Measurements from ENCODE around the gene OR4M2.
"Not testable (repeated sequence)": the region's sequence is repeated elsewhere in the genome, so short reads cannot be mapped to it uniquely, and the experiment has no call there.

OR4M2 gene, protein sequence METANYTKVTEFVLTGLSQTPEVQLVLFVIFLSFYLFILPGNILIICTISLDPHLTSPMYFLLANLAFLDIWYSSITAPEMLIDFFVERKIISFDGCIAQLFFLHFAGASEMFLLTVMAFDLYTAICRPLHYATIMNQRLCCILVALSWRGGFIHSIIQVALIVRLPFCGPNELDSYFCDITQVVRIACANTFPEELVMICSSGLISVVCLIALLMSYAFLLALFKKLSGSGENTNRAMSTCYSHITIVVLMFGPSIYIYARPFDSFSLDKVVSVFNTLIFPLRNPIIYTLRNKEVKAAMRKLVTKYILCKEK

DNA sequence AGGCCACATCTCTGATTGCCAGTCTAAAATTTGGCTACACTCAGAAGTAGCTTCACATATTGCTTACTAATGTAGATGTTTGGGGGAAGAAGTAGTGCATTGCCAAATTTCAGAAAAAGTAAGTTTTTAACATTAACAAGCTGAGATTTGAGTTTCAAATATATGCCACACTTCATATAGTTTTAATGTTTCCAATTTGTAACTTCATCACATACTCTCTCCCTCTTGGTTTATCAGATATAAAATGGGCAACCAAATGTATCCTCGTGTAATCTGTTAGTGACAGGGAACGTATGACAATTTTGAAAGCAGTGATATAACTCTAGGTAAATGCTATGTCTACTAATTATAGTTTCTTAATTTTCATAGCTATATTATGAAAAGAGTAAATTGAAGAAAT lies at the start of gene OR4M2:
Gene OR4M2 (plus strand): TSS at position 301 of the 400 bp plus-strand sequence. CDS start 98 bp downstream, at position 399.
- not testable (repeated sequence) for H3K4me2 ChIP-seq (ENCODE audit: low read depth, low read length); H3K27ac ChIP-seq (ENCODE audit: low read length); DNase-seq; H3K79me2 ChIP-seq (ENCODE audit: low read length); H3K9ac ChIP-seq (ENCODE audit: low read length); H3K9me3 ChIP-seq (replicated peaks; ENCODE audit: insufficient read depth, low read length); H3K9me2 ChIP-seq (replicated peaks; ENCODE audit: insufficient read depth, low read length); H3K4me1 ChIP-seq (ENCODE audit: low read length); H3K27me3 ChIP-seq (replicated peaks; ENCODE audit: insufficient read depth, low read length); H2AFZ ChIP-seq (ENCODE audit: low read length); H3F3A ChIP-seq (ENCODE audit: insufficient read depth, low read length); H3K36me3 ChIP-seq (replicated peaks; ENCODE audit: insufficient read depth, low read length); H3K4me3 ChIP-seq (ENCODE audit: low read length); H4K20me1 ChIP-seq (ENCODE audit: insufficient read depth, low read length)

GRCh38 chr15:22069267-22069666 lies 11.1 kb upstream of the OR4M2 start:
- not testable (repeated sequence) for H3K36me3 ChIP-seq (replicated peaks; ENCODE audit: insufficient read depth, low read length); H3K9me2 ChIP-seq (replicated peaks; ENCODE audit: insufficient read depth, low read length); H3K4me3 ChIP-seq (ENCODE audit: low read length); DNase-seq; H3K79me2 ChIP-seq (ENCODE audit: low read length); H3K9ac ChIP-seq (ENCODE audit: low read length); H3K9me3 ChIP-seq (replicated peaks; ENCODE audit: insufficient read depth, low read length); H4K20me1 ChIP-seq (ENCODE audit: insufficient read depth, low read length); H2AFZ ChIP-seq (ENCODE audit: low read length); H3F3A ChIP-seq (ENCODE audit: insufficient read depth, low read length); H3K27me3 ChIP-seq (replicated peaks; ENCODE audit: insufficient read depth, low read length); H3K27ac ChIP-seq (ENCODE audit: low read length); H3K4me2 ChIP-seq (ENCODE audit: low read depth, low read length); H3K4me1 ChIP-seq (ENCODE audit: low read length)

GRCh38 chr15:22081386-22081785 lies 1.1 kb downstream of the OR4M2 start:
- not testable (repeated sequence) for H3K27ac ChIP-seq (ENCODE audit: low read length); H2AFZ ChIP-seq (ENCODE audit: low read length); H3K79me2 ChIP-seq (ENCODE audit: low read length); H3K9me3 ChIP-seq (replicated peaks; ENCODE audit: insufficient read depth, low read length); H3K9ac ChIP-seq (ENCODE audit: low read length); H3K27me3 ChIP-seq (replicated peaks; ENCODE audit: insufficient read depth, low read length); H3K4me1 ChIP-seq (ENCODE audit: low read length); H3K36me3 ChIP-seq (replicated peaks; ENCODE audit: insufficient read depth, low read length); H3K4me2 ChIP-seq (ENCODE audit: low read depth, low read length); H3K9me2 ChIP-seq (replicated peaks; ENCODE audit: insufficient read depth, low read length); DNase-seq; H3K4me3 ChIP-seq (ENCODE audit: low read length); H3F3A ChIP-seq (ENCODE audit: insufficient read depth, low read length); H4K20me1 ChIP-seq (ENCODE audit: insufficient read depth, low read length)

DNA sequence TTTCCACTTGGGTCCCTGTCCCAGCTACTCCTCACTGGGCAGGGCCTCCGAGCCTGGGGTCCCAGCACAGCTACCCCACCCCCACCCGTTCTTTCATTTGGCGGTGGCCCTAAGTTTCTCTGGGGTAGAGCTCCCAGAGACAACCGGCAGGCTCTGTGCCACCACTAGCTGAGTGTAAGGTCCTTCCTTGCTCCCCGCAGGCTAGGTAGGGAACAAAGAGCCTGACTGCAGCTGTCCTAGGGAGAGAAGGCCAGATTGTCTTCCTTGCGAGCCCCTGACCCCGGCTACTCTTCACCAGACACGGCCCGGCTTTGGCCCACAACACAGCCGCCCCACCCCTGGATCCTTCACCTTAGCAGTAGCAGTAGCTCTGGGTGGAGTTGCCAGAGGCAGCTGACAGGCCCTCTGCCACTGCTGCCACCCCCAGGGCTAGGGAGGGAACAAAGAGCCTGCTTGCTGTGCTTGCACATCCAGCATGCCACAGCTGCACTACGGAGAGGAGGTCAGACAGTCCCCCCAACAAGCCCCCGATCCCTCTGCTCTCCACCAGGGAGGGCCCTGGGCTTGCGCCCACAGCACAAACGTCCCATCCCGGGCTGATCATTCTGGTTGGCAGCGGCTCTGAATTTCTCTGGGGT lies 18.4 kb downstream of the OR4M2 start:
- not testable (repeated sequence) for H3K4me1 ChIP-seq (ENCODE audit: low read length)

GRCh38 chr15:22099289-22099891 lies 19.1 kb downstream of the OR4M2 start:
- not testable (repeated sequence) for H3F3A ChIP-seq (ENCODE audit: insufficient read depth, low read length); H3K27ac ChIP-seq (ENCODE audit: low read length); H3K36me3 ChIP-seq (replicated peaks; ENCODE audit: insufficient read depth, low read length); H3K4me2 ChIP-seq (ENCODE audit: low read depth, low read length); H3K4me1 ChIP-seq (ENCODE audit: low read length); H3K9me2 ChIP-seq (replicated peaks; ENCODE audit: insufficient read depth, low read length); H3K9me3 ChIP-seq (replicated peaks; ENCODE audit: insufficient read depth, low read length); H2AFZ ChIP-seq (ENCODE audit: low read length); H4K20me1 ChIP-seq (ENCODE audit: insufficient read depth, low read length); H3K27me3 ChIP-seq (replicated peaks; ENCODE audit: insufficient read depth, low read length); H3K9ac ChIP-seq (ENCODE audit: low read length); DNase-seq; H3K79me2 ChIP-seq (ENCODE audit: low read length); H3K4me3 ChIP-seq (ENCODE audit: low read length)

More for the DNA sequence above, 18.4 kb downstream of the OR4M2 start:
- H3F3A ChIP-seq (ENCODE audit: insufficient read depth, low read length); H3K27me3 ChIP-seq (replicated peaks; ENCODE audit: insufficient read depth, low read length); DNase-seq; H4K20me1 ChIP-seq (ENCODE audit: insufficient read depth, low read length); H3K27ac ChIP-seq (ENCODE audit: low read length); H3K9me2 ChIP-seq (replicated peaks; ENCODE audit: insufficient read depth, low read length); H3K79me2 ChIP-seq (ENCODE audit: low read length); H3K36me3 ChIP-seq (replicated peaks; ENCODE audit: insufficient read depth, low read length); H2AFZ ChIP-seq (ENCODE audit: low read length); H3K4me3 ChIP-seq (ENCODE audit: low read length); H3K4me2 ChIP-seq (ENCODE audit: low read depth, low read length); H3K9ac ChIP-seq (ENCODE audit: low read length); H3K9me3 ChIP-seq (replicated peaks; ENCODE audit: insufficient read depth, low read length): not testable (repeated sequence)

DNA sequence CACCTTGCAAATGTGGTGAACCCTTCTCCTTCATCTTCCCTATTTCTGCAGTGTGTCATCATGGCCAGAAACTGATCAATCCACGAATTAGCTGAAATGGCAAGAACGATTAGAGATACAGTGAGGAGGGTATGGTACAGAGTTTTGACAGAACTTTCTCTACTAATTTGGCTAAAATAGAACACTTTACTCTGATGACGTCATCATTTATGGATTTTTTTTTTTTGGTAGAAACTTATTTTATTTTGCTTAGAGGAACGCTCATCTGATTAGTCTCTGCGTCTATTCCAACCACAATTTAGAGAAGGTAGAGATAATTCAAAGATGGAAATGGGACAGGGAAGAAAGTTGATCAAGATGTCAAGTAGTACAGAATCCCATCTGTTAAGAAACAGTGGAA lies 41.7 kb downstream of the OR4M2 start:
- H4K20me1 ChIP-seq (ENCODE audit: insufficient read depth, low read length); H3F3A ChIP-seq (ENCODE audit: insufficient read depth, low read length); H3K27me3 ChIP-seq (replicated peaks; ENCODE audit: insufficient read depth, low read length); H3K9me2 ChIP-seq (replicated peaks; ENCODE audit: insufficient read depth, low read length); H3K27ac ChIP-seq (ENCODE audit: low read length); H2AFZ ChIP-seq (ENCODE audit: low read length); H3K9ac ChIP-seq (ENCODE audit: low read length); H3K4me3 ChIP-seq (ENCODE audit: low read length); DNase-seq; H3K4me1 ChIP-seq (ENCODE audit: low read length); H3K4me2 ChIP-seq (ENCODE audit: low read depth, low read length); H3K9me3 ChIP-seq (replicated peaks; ENCODE audit: insufficient read depth, low read length); H3K79me2 ChIP-seq (ENCODE audit: low read length); H3K36me3 ChIP-seq (replicated peaks; ENCODE audit: insufficient read depth, low read length): not testable (repeated sequence)
